Mammary epithelial cell (primary cell): Measurements from ENCODE around the gene HDGF.

Experiments used
- EZH2 ChIP-seq: IDR thresholded peaks from 2 replicates; pipeline ENCODE4 v1.6.1; 2012; ENCODE audit warnings: low read length, inconsistent platforms, borderline replicate concordance
- TF ChIP-seq, protein P1 (sequence below), 2 donors: IDR thresholded peaks in 1 of 2; conservative IDR thresholded peaks in 1 of 2; 2 replicates each; pipeline ENCODE4 v1.5.1; 2011 to 2012; ENCODE audit warnings: inconsistent platforms in 2 of 2, low read length in 2 of 2, mild to moderate bottlenecking in 2 of 2, control low read depth in 1 of 2, low read depth in 1 of 2; ENCODE audit not compliant: insufficient read depth in 1 of 2; ENCODE audit errors: extremely low read depth in 1 of 2

DNA sequence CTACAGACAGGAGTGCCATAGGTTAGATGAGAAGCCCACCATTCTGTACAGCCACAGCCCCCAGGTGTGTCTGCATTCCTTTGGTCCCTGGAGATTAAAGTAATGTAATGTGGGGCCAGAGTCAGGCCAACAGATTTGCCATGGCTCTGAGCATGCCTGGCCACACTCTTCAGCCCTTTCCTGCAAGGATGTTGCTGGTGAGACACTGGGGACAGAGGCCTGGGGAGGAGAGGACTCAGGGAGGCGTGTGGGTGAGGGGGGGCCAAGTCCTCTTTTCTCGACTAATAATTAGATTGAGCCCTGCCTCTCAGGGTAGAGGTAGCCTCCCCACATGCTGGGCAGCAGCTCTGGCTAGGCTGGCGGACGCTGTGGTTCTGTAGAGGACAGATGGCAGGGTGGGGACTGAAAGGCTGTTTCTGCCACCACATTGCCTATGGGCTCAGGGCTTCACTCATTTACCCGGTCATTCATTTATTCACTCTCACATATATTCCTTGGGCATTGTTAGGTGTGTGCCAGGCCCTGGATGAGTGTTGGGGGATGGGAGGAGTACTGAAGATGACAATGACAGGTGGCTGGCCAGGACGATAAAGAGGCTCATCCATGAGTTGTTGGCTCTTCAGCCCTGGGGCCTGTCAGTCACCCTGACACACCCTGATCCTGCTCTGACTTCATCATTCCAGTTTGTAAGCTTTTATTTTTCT is 8.8 kb upstream of the HDGF start:
- TF ChIP-seq, protein P1, sequence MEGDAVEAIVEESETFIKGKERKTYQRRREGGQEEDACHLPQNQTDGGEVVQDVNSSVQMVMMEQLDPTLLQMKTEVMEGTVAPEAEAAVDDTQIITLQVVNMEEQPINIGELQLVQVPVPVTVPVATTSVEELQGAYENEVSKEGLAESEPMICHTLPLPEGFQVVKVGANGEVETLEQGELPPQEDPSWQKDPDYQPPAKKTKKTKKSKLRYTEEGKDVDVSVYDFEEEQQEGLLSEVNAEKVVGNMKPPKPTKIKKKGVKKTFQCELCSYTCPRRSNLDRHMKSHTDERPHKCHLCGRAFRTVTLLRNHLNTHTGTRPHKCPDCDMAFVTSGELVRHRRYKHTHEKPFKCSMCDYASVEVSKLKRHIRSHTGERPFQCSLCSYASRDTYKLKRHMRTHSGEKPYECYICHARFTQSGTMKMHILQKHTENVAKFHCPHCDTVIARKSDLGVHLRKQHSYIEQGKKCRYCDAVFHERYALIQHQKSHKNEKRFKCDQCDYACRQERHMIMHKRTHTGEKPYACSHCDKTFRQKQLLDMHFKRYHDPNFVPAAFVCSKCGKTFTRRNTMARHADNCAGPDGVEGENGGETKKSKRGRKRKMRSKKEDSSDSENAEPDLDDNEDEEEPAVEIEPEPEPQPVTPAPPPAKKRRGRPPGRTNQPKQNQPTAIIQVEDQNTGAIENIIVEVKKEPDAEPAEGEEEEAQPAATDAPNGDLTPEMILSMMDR (conservative IDR thresholded peaks at IDR 0.05 in 1 of 2, IDR thresholded peaks at IDR 0.05 in 1 of 2; ENCODE audit: extremely low read depth in 1 of 2, insufficient read depth in 1 of 2, low read depth in 1 of 2, low read length in 2 of 2) = no peak
- TF ChIP-seq EZH2 = no peak
